ENCODE data around the gene DENND1B.

- TF ChIP-seq CTCF (IDR thresholded peaks at IDR 0.05) = no peak
- TF ChIP-seq POLR2A (IDR thresholded peaks at IDR 0.05) = no peak
Observed at GRCh38 chr1:197649188-197649587, 126.1 kb downstream of the DENND1B start.
